ENCODE data around the gene ABHD14A.

ABHD14A gene

GRCh38 chr3:52026041-52026440 is 51.2 kb downstream of the ABHD14A start:
- TF ChIP-seq ZNF274 (IDR thresholded peaks at IDR 0.05; ENCODE audit: low read depth, low read length) (no peak), YY1 (IDR thresholded peaks at IDR 0.05; ENCODE audit: insufficient read depth, insufficient read length) (no peak), SUZ12 (IDR thresholded peaks at IDR 0.05; ENCODE audit: extremely low read depth, insufficient read depth, insufficient read length) (no peak)
- no peak overlapping the region for H3K9ac ChIP-seq (ENCODE audit: insufficient read length, low read depth)
- H3K4me1 ChIP-seq (ENCODE audit: insufficient read depth, insufficient read length): peaks cover 30% of the 10 kb centered on the region
- no peaks in the 10 kb centered on the region for H3K9me3 ChIP-seq (ENCODE audit: insufficient read depth, low read length)
- H3K4me3 ChIP-seq (ENCODE audit: insufficient read length, low read depth): no peak overlapping the region
- H3K36me3 ChIP-seq (ENCODE audit: insufficient read depth, insufficient read length, low read length): no peaks in the 10 kb centered on the region
- H3K27me3 ChIP-seq (ENCODE audit: insufficient read depth, insufficient read length): no peaks in the 10 kb centered on the region
- DNase-seq (ENCODE audit: low read depth, low spot score): no peak

GRCh38 chr3:52028572-52028971 is 53.7 kb downstream of the ABHD14A start:
- TF ChIP-seq YY1 (IDR thresholded peaks at IDR 0.05; ENCODE audit: insufficient read depth, insufficient read length): no peak
- no peak for TF ChIP-seq SUZ12 (IDR thresholded peaks at IDR 0.05; ENCODE audit: extremely low read depth, insufficient read depth, insufficient read length)
- no peak for TF ChIP-seq ZNF274 (IDR thresholded peaks at IDR 0.05; ENCODE audit: low read depth, low read length)
- Histone ChIP-seq H3K9me3 (ENCODE audit: insufficient read depth, low read length) (no peaks in the 10 kb centered on the region), H3K4me1 (ENCODE audit: insufficient read depth, insufficient read length) (peaks cover 30% of the 10 kb centered on the region), H3K9ac (ENCODE audit: insufficient read length, low read depth) (no peak overlapping the region), H3K36me3 (ENCODE audit: insufficient read depth, insufficient read length, low read length) (no peaks in the 10 kb centered on the region), H3K27me3 (ENCODE audit: insufficient read depth, insufficient read length) (no peaks in the 10 kb centered on the region), H3K4me3 (ENCODE audit: insufficient read length, low read depth) (no peak overlapping the region)
- no peak for DNase-seq (ENCODE audit: low read depth, low spot score)

GRCh38 chr3:52029053-52029452 is 54.2 kb downstream of the ABHD14A start:
- Histone ChIP-seq H3K9ac (ENCODE audit: insufficient read length, low read depth) (no peak overlapping the region), H3K36me3 (ENCODE audit: insufficient read depth, insufficient read length, low read length) (no peaks in the 10 kb centered on the region), H3K4me3 (ENCODE audit: insufficient read length, low read depth) (no peak overlapping the region), H3K27me3 (ENCODE audit: insufficient read depth, insufficient read length) (no peaks in the 10 kb centered on the region), H3K9me3 (ENCODE audit: insufficient read depth, low read length) (no peaks in the 10 kb centered on the region), H3K4me1 (ENCODE audit: insufficient read depth, insufficient read length) (peaks cover 30% of the 10 kb centered on the region)
- TF ChIP-seq YY1 (IDR thresholded peaks at IDR 0.05; ENCODE audit: insufficient read depth, insufficient read length) (no peak), SUZ12 (IDR thresholded peaks at IDR 0.05; ENCODE audit: extremely low read depth, insufficient read depth, insufficient read length) (no peak), ZNF274 (IDR thresholded peaks at IDR 0.05; ENCODE audit: low read depth, low read length) (no peak)
- DNase-seq (ENCODE audit: low read depth, low spot score): no peak

GRCh38 chr3:52029535-52029934 is 54.7 kb downstream of the ABHD14A start:
- Histone ChIP-seq H3K27me3 (ENCODE audit: insufficient read depth, insufficient read length) (no peaks in the 10 kb centered on the region), H3K36me3 (ENCODE audit: insufficient read depth, insufficient read length, low read length) (no peaks in the 10 kb centered on the region), H3K4me1 (ENCODE audit: insufficient read depth, insufficient read length) (peaks cover 33% of the 10 kb centered on the region), H3K4me3 (ENCODE audit: insufficient read length, low read depth) (no peak overlapping the region), H3K9me3 (ENCODE audit: insufficient read depth, low read length) (no peaks in the 10 kb centered on the region), H3K9ac (ENCODE audit: insufficient read length, low read depth) (no peak overlapping the region)
- DNase-seq (ENCODE audit: low read depth, low spot score): no peak
- TF ChIP-seq SUZ12 (IDR thresholded peaks at IDR 0.05; ENCODE audit: extremely low read depth, insufficient read depth, insufficient read length) (no peak), ZNF274 (IDR thresholded peaks at IDR 0.05; ENCODE audit: low read depth, low read length) (no peak), YY1 (IDR thresholded peaks at IDR 0.05; ENCODE audit: insufficient read depth, insufficient read length) (no peak)

Measured in NT2/D1 (cell line).